Uterus (tissue), 2 donors: ENCODE measurements around the gene MELK.

ENCODE experiments used
- CTCF ChIP-seq, 4 experiments: fragments of 200-600 bp in 2 of 4; fragments of 450-650 bp in 2 of 4; sonication (generic) in 2 of 4; IDR thresholded peaks; one replicate each; pipeline ENCODE4 v1.5.1; 2016 to 2019; ENCODE audit warnings: antibody characterized with exemption in 4 of 4, mild to moderate bottlenecking in 2 of 4, moderate library complexity in 1 of 4
- POLR2A ChIP-seq, 2 donors: fragments of 450-650 bp; IDR thresholded peaks; one replicate each; pipeline ENCODE4 v1.6.1; 2016; ENCODE audit warnings: antibody characterized with exemption in 2 of 2, mild to moderate bottlenecking in 1 of 2, moderate library complexity in 1 of 2

- no peak for TF ChIP-seq POLR2A (IDR thresholded peaks at IDR 0.05)
- no peak for TF ChIP-seq CTCF (IDR thresholded peaks at IDR 0.05)
These were observed 2.8 kb downstream of the MELK start for GRCh38 chr9:36575411-36575882.
